Activated T-cell treated with anti-CD3 and anti-CD28 coated beads, Interleukin-2, amount 50 U/mL, for 4 hours (primary cell): Measurements from ENCODE around the gene SNRNP35. TPM values are rescaled to one million over a fixed set of nuclear protein-coding genes. Genes with fewer than 3 reads are reported as not detected.
"Not testable (repeated sequence)": the region's sequence is repeated elsewhere in the genome, so short reads cannot be mapped to it uniquely, and the experiment has no call there.

ENCODE experiments used
- ATAC-seq, 2 donors: fragments of 200-7000 bp; cut with Tn5 transposase; one replicate each; pipeline ENCODE4 v1.10.0; 2021
- DNase-seq: peaks from one replicate; pipeline ENCODE4 v3.0.0-alpha.2; 2020
- H3K27me3 Mint-ChIP-seq: one replicate; pipeline ENCODE4 v1.8.0; 2021; ENCODE audit warnings: low read depth, mixed read lengths
- H3K36me3 Mint-ChIP-seq: one replicate; pipeline ENCODE4 v1.8.0; 2022; ENCODE audit warnings: mixed read lengths; ENCODE audit not compliant: insufficient read depth
- H3K4me1 Mint-ChIP-seq: one replicate; pipeline ENCODE4 v1.8.0; 2021; ENCODE audit warnings: low read depth, mixed read lengths
- H3K4me3 Mint-ChIP-seq: one replicate; pipeline ENCODE4 v1.8.0; 2021; ENCODE audit warnings: mild to moderate bottlenecking, moderate library complexity, mixed read lengths
- H3K9me3 Mint-ChIP-seq: one replicate; pipeline ENCODE4 v1.8.0; 2021; ENCODE audit warnings: mixed read lengths
- total RNA-seq, 3 donors: library from RNA; stranded (reverse); gene quantifications; one replicate each; pipeline ENCODE4 v1.2.1, GENCODE V29; 2021

Gene SNRNP35
- total RNA-seq, 3 donors from 2014 or later = 15.5 to 20.4 (median 17.2) TPM

DNA sequence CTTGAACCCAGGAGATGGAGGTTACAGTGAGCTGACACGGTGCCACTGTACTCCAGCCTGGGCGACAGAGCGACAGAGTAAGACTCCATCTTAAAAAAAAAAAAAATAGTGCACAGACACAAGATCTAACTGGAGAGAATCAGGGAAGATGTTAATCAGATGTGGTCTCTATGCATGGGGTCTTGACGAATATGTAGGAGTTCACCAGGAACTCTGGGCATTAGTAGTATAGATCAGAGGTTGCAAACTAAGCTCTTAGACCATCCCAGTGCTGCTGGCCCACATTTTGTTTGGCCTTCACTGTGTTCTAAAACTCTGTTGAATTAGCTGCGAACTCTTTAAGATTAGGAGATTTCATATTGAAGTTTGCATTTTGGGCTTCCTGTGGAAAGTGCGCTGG lies 31.6 kb downstream of the SNRNP35 start:
- DNase-seq = no peak
- no peak for ATAC-seq
- Mint-ChIP-seq H3K27me3 (no peaks in the 10 kb centered on the region), H3K4me1 (peaks cover 8% of the 10 kb centered on the region), H3K4me3 (no peak overlapping the region), H3K36me3 (no peaks in the 10 kb centered on the region), H3K9me3 (no peaks in the 10 kb centered on the region)

DNA sequence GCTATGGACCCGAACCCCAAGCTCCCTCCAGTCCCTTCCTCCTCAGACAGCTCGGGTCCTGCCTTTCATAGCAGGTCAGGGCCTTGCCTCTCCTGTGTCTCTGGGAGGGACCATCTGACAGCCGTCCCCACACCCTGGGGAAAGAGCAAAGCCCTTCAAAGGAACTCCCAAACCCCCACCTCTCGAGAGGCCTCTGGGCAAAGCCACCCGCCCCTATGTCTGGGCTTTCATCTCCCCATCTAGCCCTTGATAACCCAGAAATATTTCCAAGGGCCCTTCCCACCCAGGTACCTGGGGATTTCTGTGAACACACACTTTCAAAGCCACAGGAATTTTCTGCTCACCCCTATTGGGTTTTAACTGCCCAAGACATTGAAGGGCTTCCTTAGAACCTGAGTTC lies 32.1 kb downstream of the SNRNP35 start:
- no peak for ATAC-seq
- Mint-ChIP-seq H3K4me3 (no peak overlapping the region), H3K9me3 (no peaks in the 10 kb centered on the region), H3K4me1 (peaks cover 3% of the 10 kb centered on the region), H3K27me3 (no peaks in the 10 kb centered on the region), H3K36me3 (no peaks in the 10 kb centered on the region)
- no peak for DNase-seq

DNA sequence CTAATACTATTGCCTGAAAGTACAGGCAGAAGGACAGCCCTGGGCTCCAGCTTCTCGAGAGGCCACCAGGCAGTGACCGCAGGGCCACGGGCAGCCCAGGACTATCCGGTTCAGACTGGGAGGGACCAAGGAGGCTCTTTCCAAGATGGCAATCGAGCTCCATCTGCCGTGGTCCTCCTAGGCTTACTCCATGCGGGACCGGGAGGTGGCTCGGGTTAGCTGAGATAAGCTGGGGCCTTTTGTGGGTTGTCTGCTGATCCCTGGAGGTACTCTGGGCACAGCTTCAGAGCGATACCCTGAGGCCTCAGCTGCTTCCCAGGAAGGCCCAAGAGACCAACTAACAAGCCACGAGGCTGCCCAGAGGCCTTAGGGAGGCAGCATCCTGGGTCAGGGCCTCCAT lies 33.1 kb downstream of the SNRNP35 start:
- Mint-ChIP-seq H3K27me3 (no peaks in the 10 kb centered on the region), H3K4me1 (peaks cover 1% of the 10 kb centered on the region), H3K4me3 (no peak overlapping the region), H3K36me3 (no peaks in the 10 kb centered on the region), H3K9me3 (no peaks in the 10 kb centered on the region)
- no peak for DNase-seq
- no peak for ATAC-seq

DNA sequence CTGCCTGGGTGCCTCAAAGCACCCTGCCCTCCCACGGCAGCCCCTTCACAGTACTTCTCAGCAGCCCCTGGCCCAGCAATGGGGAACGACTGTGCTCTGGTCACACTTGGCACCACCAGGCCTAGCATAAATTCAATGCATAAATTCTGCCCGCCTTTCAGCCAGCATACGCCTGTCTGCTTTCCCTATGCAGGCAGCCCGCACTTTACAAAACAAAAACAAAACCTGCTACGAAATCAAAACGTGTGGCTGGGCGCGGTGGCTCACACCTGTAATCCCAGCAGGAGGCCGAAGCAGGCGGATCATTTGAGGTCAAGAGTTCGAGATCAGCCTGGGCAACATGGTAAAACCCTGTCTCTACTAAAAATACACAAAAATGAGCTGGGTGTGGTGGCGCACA lies 33.5 kb downstream of the SNRNP35 start:
- ATAC-seq = no peak
- no peak overlapping the region for H3K4me3 Mint-ChIP-seq
- H3K9me3 Mint-ChIP-seq = no peaks in the 10 kb centered on the region
- H3K36me3 Mint-ChIP-seq = no peaks in the 10 kb centered on the region
- H3K27me3 Mint-ChIP-seq = no peaks in the 10 kb centered on the region
- DNase-seq = no peak
- H3K4me1 Mint-ChIP-seq = no peaks in the 10 kb centered on the region

DNA sequence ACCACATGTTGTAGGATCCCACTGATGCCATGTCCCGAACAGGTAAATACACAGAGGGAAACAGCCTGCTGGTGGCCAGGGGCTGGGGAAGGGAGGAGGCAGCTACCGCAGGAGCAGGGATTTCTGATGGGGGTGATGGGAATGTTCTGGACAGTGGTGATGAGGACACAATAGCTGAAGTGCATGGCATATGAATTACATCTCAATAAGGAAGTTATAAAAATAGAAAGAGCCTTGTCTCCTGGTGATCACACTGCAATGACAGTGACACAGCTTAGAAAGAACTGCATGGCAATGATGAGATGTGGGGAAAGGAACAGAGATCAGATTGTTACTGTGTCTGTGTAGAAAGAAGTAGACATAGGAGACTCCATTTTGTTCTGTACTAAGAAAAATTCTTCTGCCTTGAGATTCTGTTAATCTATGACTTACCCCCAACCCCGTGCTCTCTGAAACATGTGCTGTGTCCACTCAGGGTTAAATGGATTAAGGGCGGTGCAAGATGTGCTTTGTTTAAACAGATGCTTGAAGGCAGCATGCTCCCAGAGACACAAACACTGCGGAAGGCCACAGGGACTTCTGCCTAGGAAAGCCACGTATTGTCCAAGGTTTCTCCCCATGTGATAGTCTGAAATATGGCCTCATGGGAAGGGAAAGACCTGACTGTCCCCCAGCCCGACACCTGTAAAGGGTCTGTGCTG lies 34.5 kb downstream of the SNRNP35 start:
- not testable (repeated sequence) for ATAC-seq, H3K9me3 Mint-ChIP-seq, H3K27me3 Mint-ChIP-seq, DNase-seq, H3K4me1 Mint-ChIP-seq, H3K36me3 Mint-ChIP-seq, H3K4me3 Mint-ChIP-seq

DNA sequence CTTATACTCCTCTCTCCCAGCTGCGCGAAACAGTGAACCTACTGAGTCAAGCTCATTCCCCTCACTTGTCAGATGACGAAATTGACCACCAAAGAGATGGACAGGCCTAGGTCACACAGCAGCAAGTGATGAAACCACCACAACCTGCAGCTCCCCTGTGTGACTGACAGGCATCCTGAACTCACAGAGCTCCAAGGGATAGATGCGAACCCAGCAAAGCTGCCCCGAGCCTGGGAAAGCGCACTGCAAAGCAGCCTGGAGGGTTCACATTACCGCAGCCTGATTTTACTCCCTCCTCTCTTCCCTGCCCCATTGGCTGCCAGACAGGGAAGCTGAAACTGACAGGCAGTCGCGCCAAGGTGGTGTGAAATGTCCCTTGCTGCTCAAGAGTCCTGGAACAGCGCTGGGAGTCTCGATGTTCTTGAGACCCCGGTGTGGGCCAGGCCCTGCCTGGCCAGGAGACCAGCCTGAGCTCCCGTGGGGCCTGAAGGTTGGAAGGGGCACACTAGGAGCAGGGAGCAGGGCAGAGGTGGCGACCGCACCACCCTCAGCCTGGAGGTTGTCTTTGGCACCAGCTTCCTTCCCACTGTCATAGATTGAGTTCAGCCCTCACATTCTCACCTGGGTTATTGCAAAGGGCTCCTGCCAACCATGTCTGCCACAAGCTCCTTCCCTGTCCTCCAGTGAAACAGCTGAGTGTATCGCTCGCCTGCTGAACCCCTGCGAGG lies 36.3 kb downstream of the SNRNP35 start:
- ATAC-seq (no peak), DNase-seq (no peak)
- H3K9me3 Mint-ChIP-seq = no peaks in the 10 kb centered on the region
- H3K4me1 Mint-ChIP-seq = no peaks in the 10 kb centered on the region
- H3K4me3 Mint-ChIP-seq = no peak overlapping the region
- no peaks in the 10 kb centered on the region for H3K27me3 Mint-ChIP-seq
- H3K36me3 Mint-ChIP-seq = peaks cover 3% of the 10 kb centered on the region

DNA sequence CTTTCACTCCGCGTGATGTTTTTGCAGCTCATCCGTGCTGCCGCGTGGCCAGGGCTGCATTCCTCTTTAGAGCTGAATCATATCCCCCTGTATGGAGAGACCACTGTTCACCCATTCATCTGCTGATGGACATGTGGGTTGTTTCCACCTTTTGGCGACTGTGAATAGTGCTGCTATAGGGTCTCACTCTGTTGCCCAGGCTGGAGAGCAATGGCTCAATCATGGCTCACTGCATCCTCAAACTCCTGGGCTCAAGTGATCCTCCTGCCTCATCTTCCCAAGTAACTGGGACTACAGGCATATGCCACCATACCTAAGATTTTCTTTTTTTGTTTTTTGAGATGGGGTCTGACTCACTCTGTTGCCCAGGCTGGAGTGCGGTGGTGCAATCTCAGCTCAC lies 39.1 kb downstream of the SNRNP35 start:
- no peak for DNase-seq
- H3K36me3 Mint-ChIP-seq = peaks cover 3% of the 10 kb centered on the region
- no peaks in the 10 kb centered on the region for H3K9me3 Mint-ChIP-seq
- H3K27me3 Mint-ChIP-seq = no peaks in the 10 kb centered on the region
- no peak overlapping the region for H3K4me3 Mint-ChIP-seq
- H3K4me1 Mint-ChIP-seq = no peaks in the 10 kb centered on the region
- ATAC-seq = no peak

DNA sequence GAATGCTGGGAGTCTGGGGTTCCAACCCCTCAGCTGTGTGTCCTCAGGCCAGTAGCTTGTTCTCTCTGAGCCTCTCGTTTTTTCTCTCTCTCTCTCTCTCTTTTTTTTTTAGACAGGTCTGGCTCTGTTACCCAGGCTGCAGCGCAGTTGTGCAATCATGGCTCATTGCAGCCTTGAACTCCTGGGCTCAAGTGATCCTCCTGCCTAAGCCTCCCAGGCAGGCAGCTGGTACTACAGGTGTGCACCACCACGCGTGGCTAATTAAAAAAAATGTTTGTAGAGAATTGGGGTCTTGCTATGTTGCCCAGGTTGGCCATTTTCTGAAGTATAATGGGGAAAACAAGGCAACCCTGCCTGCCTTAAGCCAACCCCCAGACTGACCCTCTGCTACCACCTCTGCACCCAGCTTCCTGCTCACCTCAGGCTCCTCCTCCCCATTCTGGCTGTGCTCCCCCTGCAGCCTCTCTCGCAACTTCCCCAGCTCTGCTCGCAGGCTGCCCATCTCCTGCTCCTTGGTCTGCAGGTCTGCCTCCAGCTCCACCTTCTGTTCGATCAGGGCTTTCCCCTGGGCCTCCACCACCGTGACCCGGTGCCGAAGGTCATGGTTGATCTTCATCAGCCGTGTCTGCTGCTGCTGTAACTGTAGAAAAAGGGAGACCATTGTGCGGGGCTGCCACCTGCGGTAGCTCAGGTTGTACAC lies 40.3 kb downstream of the SNRNP35 start:
- Mint-ChIP-seq H3K36me3 (peaks cover 3% of the 10 kb centered on the region), H3K4me3 (no peak overlapping the region), H3K9me3 (no peaks in the 10 kb centered on the region), H3K27me3 (no peaks in the 10 kb centered on the region), H3K4me1 (no peaks in the 10 kb centered on the region)
- DNase-seq (no peak), ATAC-seq (no peak)

DNA sequence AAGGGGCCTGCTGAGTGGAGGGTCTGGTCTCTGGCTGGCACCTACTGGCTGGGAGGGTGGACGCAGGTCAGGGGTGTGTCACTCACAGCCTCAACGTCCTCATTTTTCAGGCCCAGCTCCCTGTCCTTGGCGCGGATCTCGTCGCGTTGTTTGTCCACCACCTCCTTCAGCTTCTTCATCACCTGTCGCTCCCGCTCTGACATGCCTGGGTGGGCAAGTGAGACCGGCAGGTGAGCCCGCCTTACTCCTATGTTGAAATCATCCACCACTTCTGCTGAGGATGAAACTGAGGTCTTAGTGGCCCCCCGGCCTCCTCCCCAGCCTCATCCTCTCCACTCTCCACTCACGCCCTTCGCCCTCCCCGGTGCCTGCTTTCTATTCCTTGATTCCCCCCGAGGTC lies 41.4 kb downstream of the SNRNP35 start:
- ATAC-seq = no peak
- Mint-ChIP-seq H3K36me3 (peaks cover 3% of the 10 kb centered on the region), H3K4me1 (no peaks in the 10 kb centered on the region), H3K4me3 (no peak overlapping the region), H3K27me3 (no peaks in the 10 kb centered on the region), H3K9me3 (no peaks in the 10 kb centered on the region)
- DNase-seq = no peak

DNA sequence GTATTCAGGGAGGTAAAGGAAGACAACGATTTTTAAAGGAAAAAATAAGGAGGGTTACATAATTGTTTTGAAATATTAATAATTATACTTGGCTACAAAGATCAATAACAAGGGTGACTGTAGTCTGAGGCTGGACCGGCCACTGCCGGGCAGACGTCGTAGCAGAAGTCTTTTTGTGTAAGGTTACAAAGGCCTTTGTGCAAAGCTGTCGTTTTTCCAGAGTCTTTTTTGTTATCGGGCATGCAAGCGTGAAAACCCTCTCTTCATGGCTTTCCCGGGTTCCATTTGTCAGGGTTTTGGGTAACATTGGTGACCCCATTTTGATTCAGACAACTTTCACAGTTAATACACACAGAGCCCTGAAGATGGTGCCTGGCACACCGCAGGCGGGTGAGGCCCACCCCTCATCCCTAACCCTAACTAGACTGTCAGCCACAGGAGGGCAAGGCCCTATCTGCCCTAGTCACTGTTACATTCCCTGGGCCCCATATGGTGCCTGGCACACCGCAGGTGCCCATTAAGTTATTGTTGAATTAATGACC lies 44.3 kb downstream of the SNRNP35 start:
- ATAC-seq = no peak
- H3K4me1 Mint-ChIP-seq = no peaks in the 10 kb centered on the region
- DNase-seq = no peak
- no peak overlapping the region for H3K4me3 Mint-ChIP-seq
- H3K9me3 Mint-ChIP-seq = no peaks in the 10 kb centered on the region
- no peaks in the 10 kb centered on the region for H3K27me3 Mint-ChIP-seq
- peaks cover 3% of the 10 kb centered on the region for H3K36me3 Mint-ChIP-seq

DNA sequence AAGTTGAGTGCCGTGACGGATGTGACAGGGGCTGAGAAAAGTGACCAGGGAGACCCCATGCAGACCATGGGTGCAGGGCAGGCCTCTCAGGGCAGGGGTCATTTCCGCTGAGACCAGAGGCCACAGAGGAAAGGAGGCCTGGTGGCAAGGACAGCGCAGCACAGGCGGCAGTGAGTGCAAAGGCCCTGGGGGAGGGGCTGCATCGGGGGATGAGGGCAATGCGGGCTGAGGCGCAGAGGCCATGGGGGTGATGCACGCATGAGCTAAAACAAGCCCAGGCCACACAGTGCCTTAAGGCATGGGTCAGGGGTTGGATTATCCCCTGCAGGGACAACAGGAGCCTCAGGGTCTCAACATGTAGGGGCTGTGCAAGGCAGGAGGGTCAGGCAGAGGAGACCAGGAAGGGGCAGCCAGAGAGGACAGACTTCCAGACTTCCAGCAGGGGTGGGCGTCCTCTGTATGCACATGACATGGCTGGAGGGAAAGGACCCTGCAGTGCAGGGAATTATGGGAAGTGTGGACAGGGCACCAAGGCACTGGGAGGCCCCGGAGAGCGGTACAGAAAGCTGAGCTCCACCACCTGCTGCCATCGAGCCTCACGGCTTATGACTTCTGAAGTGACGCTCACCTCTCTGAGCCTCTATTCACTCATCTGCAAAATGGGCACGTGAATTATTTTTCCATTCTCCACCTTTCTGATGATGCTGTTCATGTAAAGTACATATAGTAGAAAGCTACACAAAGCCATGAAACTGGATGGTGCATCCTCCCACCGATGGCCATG lies 48.3 kb downstream of the SNRNP35 start:
- DNase-seq (no peak), ATAC-seq (no peak)
- H3K4me3 Mint-ChIP-seq = no peak overlapping the region
- no peaks in the 10 kb centered on the region for H3K9me3 Mint-ChIP-seq
- H3K36me3 Mint-ChIP-seq = no peaks in the 10 kb centered on the region
- no peaks in the 10 kb centered on the region for H3K27me3 Mint-ChIP-seq
- H3K4me1 Mint-ChIP-seq = no peaks in the 10 kb centered on the region

DNA sequence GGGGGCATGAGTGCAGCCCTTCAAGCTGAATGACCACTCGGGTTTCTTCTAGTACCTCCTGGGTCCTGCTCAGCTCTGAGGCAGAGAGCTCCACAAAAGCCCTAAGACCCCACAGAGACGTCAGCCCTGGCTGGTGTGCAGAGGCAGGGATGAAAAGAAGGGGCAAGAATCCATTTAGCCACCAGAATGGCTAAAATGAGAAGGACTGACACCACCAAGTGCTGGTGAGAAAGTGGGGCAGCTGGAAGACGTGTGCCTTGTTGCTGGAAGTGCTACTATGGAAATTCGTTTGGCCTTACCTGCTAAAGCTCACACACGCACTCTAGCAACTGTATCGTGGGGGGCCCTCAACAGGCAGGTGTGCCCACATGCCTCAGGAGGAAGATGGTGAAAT lies 48.9 kb downstream of the SNRNP35 start:
- H3K4me3 Mint-ChIP-seq = no peak overlapping the region
- ATAC-seq = no peak
- no peaks in the 10 kb centered on the region for H3K4me1 Mint-ChIP-seq
- H3K9me3 Mint-ChIP-seq = no peaks in the 10 kb centered on the region
- no peak for DNase-seq
- no peaks in the 10 kb centered on the region for H3K36me3 Mint-ChIP-seq
- no peaks in the 10 kb centered on the region for H3K27me3 Mint-ChIP-seq

DNA sequence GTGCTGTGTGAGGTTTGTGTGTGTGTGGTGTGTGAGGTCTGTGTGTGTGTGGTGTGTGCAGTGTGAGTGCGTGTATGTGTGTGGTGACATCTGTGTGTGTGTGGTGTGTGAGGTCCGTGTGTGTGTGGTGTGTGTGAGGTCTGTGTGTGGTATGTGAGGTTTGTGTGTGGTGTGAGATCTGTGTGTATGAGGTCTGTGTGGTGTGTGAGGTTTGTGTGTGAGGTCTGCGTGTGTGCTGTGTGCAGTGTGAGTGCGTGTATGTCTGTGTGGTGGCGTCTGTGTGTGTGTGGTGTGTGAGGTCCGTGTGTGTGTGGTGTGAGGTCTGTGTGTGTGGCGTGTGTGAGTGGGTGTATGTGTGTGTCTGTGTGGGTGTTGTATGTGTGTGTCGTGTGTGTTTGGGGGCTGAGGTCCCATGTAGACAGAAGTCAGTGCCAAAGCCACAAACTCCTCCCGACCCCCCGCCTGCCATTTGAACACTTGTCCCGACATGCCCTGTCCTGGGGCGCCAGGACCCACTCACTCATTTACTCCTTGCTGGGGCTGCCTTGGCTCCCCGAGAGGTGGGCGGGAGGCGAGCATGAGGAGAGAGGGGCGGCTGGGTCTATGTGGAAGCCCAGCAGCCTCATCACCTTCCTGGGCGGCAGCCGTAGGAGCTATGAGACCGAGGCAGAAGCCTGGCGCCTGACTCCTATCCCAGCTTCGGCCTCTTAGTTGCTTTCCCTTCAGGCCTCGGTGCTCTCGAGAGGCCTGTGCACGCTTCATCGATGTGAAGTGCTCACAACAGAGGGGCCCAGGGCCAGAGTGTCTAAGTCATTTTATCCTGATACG lies 55.1 kb downstream of the SNRNP35 start:
- DNase-seq (no peak), ATAC-seq (no peak)
- Mint-ChIP-seq H3K4me1 (no peaks in the 10 kb centered on the region), H3K9me3 (no peaks in the 10 kb centered on the region), H3K36me3 (peaks cover 7% of the 10 kb centered on the region), H3K27me3 (no peaks in the 10 kb centered on the region), H3K4me3 (no peak overlapping the region)
